NCI-H345 (cell line): Measurements from ENCODE around the gene ANGEL2.
"Not testable (repeated sequence)": the region's sequence is repeated elsewhere in the genome, so short reads cannot be mapped to it uniquely, and the experiment has no call there.

Source experiments
- DNase-seq: peaks from one replicate; lab custom pipeline; 2025; lab: John Stamatoyannopoulos, UW

ANGEL2 gene

DNA sequence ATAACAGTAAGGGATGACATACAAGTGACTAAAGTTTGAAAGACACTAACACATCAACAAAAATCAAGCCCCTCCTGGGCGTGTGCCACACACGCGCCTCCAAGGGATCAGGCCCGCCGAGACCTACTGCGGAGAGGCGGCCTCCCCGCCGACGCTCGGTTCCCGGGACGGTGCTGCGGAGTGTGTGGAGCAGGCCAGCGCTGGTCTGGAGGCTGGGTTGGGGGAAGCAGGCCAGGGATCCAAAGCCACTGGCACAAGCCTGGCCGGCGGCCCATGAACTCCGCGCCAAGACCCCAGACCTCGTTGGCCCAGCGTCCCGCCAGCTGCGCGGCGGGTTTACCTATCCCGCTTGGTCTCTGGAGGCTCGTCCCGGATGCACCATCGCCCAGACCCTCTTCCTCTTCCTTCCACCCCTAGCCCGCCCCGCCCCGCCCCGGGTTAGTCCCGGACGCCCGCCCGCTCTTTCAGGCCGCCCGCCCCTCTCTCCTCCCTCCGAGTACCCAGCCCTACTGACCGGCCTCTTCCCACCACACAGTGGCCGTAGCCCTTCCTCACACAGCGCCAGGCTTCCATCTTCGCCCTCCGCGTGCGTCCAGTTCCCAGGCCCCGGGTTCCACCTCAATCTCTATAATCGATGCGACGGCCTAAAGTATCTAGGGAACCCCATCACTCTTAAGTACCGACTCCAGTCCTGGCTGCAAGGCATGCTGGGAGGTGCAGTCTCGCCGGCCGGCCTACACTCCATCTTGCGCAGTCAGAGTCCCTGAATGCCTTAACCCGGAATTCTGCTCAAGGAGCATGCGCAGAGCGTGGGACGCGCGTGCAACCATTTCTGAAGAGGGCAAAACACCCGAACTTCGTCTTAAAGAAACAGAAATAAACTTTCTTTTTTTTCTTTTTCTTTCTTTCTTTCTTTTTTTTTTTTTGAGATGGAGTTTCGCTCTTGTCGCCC is at the start of gene ANGEL2:
Gene ANGEL2 (minus strand): TSS at position 769 of the 952 bp plus-strand sequence. CDS start 196 bp downstream, at position 573.
- DNase-seq: peak; percentile 97

GRCh38 chr1:213061263-213061662 is 45.6 kb upstream of the ANGEL2 start:
- peak; percentile 39 for DNase-seq

DNA sequence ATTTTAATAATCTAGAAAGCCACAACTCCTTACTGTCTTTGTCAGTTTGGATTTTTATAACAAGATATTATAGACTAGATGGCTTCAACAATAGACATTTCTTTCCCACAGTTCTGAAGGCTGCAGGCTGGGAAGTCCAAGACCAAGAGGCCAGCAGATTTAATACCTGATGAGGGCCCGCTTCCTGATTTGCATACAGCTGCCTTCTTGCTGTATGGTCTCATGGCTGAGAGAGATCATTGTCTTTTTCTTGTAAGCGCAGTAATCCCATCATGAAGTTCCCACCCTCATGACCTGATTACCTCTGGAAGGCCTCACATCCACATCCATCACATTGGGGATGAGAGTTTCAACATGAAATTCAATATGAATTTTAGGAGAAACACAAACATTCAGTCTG is 45.2 kb upstream of the ANGEL2 start:
- peak; percentile 81 for DNase-seq

DNA sequence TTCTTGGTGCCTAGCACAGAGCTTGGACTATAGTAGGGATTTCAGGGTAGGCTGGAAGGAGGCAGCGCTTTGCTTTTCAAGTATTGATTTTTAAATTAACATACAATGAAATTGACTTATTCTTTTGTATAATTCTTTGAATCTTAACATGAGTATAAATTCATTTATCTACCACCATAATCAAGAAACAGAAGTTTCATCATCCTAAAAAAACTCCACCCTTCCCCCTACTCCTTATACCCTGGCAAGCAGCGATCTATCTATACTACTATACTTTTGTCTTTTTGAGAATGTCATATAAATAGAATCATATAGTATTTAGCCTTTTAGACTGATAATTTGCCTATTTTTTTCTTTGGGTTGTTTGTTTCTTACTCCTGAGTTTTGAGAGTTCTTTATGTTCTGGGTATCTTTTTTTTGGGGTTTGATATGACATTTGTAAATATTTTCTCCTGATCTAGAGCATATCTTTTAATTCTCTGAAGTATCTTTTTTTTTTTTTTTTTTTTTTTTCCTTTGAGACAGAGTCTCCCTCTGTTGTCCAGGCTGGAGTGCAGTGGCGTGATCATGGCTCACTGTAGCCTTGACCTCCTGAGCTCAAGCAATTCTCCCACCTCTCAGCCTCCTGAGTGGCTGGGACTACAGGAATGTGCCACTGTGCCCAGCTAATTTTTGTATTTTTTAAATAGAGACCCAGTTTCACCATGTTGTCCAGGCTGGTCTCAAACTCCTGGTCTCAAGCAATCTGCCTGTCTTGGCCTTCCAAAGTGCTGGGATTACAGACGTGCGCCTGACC is 41.8 kb upstream of the ANGEL2 start:
- DNase-seq: no peak

DNA sequence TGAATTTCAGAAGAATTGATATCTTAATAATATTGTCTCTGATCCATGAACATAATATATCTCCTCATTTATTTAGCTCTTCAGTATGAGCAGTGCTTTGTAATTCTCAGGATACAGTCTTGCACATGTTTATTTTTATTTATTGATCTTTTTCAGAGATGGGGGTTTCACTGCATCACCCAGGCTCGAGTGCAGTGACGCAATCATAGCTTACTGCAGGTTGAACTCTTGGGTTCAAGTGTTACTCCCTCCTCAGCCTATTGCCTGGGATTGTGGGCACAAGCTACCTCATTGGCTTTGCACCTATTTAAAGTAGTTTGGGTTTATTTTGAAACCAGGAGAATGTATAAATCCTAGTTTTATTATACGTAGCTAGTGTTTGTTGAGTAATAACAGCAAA is 40.1 kb upstream of the ANGEL2 start:
- no peak for DNase-seq

GRCh38 chr1:213054733-213055591 is 39.3 kb upstream of the ANGEL2 start:
- no peak for DNase-seq

- no peak for DNase-seq
Measured at GRCh38 chr1:213054142-213054541, 38.5 kb upstream of the ANGEL2 start.

GRCh38 chr1:213053455-213053854 is 37.8 kb upstream of the ANGEL2 start:
- no peak for DNase-seq

- DNase-seq: no peak
Measured at GRCh38 chr1:213051881-213052202, 36.2 kb upstream of the ANGEL2 start.

DNA sequence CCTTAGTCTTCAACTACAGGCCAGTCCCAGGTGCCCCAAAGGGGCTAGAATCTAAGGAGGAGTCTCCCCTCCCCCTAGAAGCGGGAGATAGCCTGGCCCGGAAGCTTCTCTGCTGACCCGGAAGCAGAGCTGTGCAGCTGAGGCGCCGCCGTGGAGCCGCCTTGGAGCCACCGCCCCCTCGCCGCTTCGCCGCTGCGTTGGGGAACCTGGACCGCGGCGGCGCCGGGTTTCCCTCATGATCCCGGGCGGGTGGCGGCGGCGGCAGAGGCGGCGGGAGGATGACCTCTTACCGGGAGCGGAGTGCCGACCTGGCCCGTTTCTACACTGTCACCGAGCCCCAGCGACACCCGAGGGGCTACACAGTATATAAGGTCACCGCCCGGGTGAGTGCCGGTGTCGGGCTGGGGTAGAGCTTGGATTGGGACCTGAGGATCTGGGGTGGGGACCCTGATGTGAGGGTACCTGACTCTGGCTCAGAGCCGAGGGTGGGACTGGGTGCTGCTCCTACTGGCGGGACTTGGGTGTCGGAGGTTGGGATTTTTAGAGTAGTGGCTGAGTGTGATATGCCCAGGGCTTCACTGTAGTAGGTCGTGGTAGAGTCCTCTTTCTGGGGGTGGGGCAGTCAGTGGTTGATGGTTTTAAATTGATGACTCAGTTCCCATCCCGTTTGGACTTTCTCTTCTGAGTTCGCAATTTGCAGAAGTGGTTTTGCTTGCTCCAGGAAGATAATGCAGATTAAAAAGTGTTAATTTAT is 35.6 kb upstream of the ANGEL2 start, which contains the start of gene RPS6KC1:
Gene RPS6KC1 (plus strand): TSS at position 115 of the 754 bp plus-strand sequence. CDS start 164 bp downstream, at position 279.
- DNase-seq: peak; percentile 86

- no peak for DNase-seq
Measured at GRCh38 chr1:213050745-213051126, 35.1 kb upstream of the ANGEL2 start.

DNA sequence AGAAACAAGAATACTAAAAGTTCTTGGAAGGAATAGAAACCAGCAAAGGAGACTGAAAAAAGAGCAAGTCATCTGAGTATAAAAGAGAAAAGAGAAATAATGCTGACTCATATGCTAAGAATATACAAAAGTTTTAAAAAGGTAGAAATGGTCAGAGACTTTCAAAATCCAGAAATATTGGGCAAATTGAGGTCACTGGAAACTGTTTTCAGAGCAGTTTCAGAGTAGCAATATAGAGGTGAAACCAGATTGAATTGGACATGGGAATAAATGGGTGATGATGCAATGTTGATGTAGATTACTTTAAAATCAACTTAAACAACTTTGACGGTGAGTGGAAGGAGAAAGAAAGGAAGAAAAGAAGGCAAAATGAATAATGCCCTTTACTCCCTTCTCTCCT is 33.6 kb upstream of the ANGEL2 start:
- no peak for DNase-seq

DNA sequence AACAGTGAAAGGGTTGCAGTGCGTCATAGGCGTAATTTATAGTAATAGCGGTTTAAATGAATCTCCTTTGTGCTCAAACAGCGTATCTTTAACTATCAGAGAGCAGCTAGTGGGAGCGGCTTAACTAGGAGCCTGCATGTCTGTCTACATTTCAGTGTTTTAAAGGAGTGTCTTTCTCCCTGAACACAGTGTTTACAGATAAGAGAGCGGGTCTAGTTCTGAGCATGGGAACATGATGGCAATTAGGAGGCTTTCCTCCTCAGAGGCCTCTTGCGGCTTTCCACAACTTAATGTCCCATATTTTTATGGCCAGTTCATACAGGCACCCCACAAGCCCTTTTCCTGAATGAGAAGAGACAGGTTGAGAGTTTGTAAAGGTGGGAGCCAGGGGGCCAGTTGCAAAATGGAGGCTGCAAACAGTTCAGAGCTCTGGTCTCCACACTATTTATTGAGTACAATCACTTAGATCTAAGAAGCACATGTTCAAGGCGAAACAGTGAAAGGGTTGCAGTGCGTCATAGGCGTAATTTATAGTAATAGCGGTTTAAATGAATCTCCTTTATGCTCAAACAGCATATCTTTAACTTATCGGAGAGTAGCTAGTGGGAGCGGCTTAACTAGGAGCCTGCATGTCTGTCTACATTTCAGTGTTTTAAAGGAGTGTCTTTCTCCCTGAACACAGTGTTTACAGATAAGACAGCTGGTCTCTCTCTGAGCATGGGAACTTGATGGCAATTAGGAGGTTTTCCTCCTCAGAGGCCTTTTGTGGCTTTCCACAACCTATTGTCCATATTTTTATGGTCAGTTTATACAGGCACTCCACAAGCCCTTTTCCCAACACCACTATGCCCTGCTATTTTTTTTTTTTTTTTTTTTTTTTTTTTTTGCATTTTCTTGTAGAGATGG is 29.9 kb upstream of the ANGEL2 start:
- DNase-seq: not testable (repeated sequence)

DNA sequence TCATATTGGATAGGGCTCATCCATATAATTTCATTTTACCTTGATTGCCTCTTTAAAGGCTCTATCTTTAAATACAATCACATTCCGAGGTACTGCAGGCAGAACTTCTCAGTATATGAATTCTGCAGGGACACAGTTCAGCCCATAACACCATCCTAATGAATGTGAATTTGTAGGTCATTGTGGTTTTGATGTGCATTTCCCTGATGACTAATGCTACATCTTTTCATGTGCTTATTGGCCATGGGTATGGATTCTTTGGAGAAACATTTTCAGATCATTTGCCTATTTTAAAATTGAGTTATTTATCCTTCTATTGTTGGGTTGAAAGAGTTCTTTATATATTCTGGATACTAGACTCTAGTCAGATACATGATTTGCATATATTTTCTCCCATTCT is 25.8 kb upstream of the ANGEL2 start:
- no peak for DNase-seq

DNA sequence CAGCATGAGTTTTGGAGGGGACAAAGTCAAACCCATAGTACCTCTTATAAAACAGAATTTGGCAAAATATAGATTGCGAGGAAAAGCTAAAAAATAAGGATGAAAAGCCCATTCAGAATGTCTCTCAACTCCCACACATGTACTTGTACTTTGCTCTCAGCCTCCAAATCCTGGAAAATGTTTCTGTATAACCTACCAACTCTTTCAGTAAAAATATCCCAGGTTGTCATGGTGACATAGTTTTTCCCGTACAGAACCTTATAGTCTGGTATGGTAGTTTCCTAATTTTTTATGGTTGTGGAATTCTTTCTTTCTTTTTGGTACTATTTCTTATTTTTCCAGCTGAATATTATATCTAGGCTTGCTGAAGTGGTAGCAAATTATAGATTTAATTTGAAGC is 19.9 kb upstream of the ANGEL2 start:
- no peak for DNase-seq

- no peak for DNase-seq
Measured at GRCh38 chr1:213034713-213035112, 19.0 kb upstream of the ANGEL2 start.

DNA sequence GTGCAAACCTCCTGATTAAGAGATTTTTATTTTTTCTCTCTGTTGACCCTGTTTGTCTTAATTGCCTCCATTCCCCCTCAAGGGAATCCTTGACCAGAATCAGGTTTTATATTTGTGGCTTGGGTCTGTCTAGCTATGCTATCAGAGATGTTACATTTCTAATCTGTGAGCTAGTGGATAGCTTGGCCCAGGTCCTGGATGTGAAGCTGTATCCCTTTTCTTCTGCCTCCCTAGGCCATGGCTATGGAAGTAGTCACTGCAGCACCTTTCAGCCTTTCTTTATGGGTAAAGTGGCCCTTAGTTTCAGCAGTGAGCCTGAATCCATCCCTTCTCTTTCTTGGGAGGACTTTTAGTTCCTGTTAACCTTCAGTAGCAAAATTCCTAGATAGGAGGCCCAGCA is 17.0 kb upstream of the ANGEL2 start:
- no peak for DNase-seq

DNA sequence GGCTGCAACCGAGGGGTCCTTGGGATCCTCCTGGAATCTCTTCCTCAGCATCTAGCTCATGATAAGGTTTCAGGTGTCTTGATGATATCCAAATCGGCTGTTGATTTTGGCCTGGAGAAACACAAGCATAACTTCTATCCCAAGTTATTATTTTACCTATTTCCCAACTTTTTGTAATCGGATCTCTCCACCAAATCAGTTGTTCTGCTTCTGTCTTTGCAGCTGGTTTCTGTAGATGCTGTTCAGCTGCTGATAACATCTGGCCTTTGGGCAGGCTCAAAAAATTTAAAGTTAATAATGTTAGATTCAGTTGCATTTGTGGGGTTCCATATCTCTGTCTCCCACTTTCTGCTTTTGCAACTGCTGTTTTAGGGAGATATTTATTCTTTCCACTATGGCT is 11.4 kb upstream of the ANGEL2 start:
- not testable (repeated sequence) for DNase-seq

GRCh38 chr1:213020016-213020415 is 4.3 kb upstream of the ANGEL2 start:
- no peak for DNase-seq

DNA sequence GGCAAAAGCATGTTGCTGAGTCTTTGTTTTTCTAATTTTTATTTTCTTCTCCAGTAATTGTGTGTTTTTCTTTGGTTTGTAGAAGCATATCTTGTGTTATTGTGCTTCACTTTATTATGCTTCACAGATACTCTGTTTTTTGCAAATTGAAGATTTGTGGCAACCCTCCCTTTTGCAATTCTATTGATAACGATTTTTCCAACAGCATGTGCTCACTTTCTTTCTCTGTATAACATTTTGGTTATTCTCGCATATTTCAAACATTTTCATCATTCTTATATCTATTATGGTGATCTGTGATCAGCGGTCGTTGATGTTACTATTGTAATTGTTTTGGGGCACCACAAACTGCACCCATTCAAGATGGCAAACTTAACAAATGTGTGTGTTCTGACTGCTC is 3.8 kb upstream of the ANGEL2 start:
- no peak for DNase-seq
